BE2C (cell line): ENCODE measurements around the gene CHRNA4.

Experiments
- DNase-seq: peaks from one replicate; pipeline ENCODE4 v3.0.0-alpha.2; 2020
- H3K27me3 ChIP-seq: fragments of 250-450 bp; sonication (Bioruptor Pico); 2 replicates; pipeline ENCODE4 v1.5.1; 2020; ENCODE audit warnings: mild to moderate bottlenecking
- H3K36me3 ChIP-seq: fragments of 250-450 bp; sonication (Bioruptor Pico); 2 replicates; pipeline ENCODE4 v1.5.1; 2020; ENCODE audit warnings: mild to moderate bottlenecking
- H3K4me1 ChIP-seq: fragments of 250-450 bp; sonication (Bioruptor Pico); 2 replicates; pipeline ENCODE4 v1.5.1; 2020
- H3K4me3 ChIP-seq: 2 replicates; pipeline ENCODE4 v1.5.1; 2011; ENCODE audit warnings: low read depth, low read length
- H3K9me3 ChIP-seq: fragments of 250-450 bp; sonication (Bioruptor Pico); 2 replicates; pipeline ENCODE4 v1.5.1; 2020
- CTCF ChIP-seq: IDR thresholded peaks from 2 replicates; pipeline ENCODE4 v1.5.1; 2012; ENCODE audit warnings: mild to moderate bottlenecking, low read depth, low read length

Gene CHRNA4

GRCh38 chr20:63354636-63355350 is 6.4 kb downstream of the CHRNA4 start:
- peaks cover 3% of the 10 kb centered on the region for H3K27me3 ChIP-seq
- H3K4me1 ChIP-seq = no peaks in the 10 kb centered on the region
- DNase-seq = no peak
- no peaks in the 10 kb centered on the region for H3K9me3 ChIP-seq
- H3K36me3 ChIP-seq = no peaks in the 10 kb centered on the region
- no peak for TF ChIP-seq CTCF
- H3K4me3 ChIP-seq = no peak overlapping the region

- Histone ChIP-seq H3K9me3 (no peaks in the 10 kb centered on the region), H3K4me1 (no peaks in the 10 kb centered on the region), H3K27me3 (no peaks in the 10 kb centered on the region), H3K36me3 (no peaks in the 10 kb centered on the region), H3K4me3 (no peak overlapping the region)
- no peak for TF ChIP-seq CTCF
- no peak for DNase-seq
Measured at GRCh38 chr20:63352811-63353221, 8.3 kb downstream of the CHRNA4 start.

- no peak for TF ChIP-seq CTCF
- peak; percentile 44 for DNase-seq
Measured at GRCh38 chr20:63351811-63352591, 9.1 kb downstream of the CHRNA4 start.

GRCh38 chr20:63351326-63351700 is 9.8 kb downstream of the CHRNA4 start:
- H3K9me3 ChIP-seq = no peaks in the 10 kb centered on the region
- no peaks in the 10 kb centered on the region for H3K27me3 ChIP-seq
- H3K4me3 ChIP-seq = no peak overlapping the region
- TF ChIP-seq CTCF = no peak
- no peak for DNase-seq
- H3K36me3 ChIP-seq = no peaks in the 10 kb centered on the region
- no peaks in the 10 kb centered on the region for H3K4me1 ChIP-seq

More at GRCh38 chr20:63351811-63352591, 9.1 kb downstream of the CHRNA4 start:
- H3K4me1 ChIP-seq = no peaks in the 10 kb centered on the region
- H3K36me3 ChIP-seq = no peaks in the 10 kb centered on the region
- H3K27me3 ChIP-seq = no peaks in the 10 kb centered on the region
- H3K4me3 ChIP-seq = no peak overlapping the region
- H3K9me3 ChIP-seq = no peaks in the 10 kb centered on the region

- no peak for DNase-seq
- no peaks in the 10 kb centered on the region for H3K27me3 ChIP-seq
- H3K4me3 ChIP-seq = no peak overlapping the region
- no peaks in the 10 kb centered on the region for H3K9me3 ChIP-seq
- H3K4me1 ChIP-seq = 0 out of 2 replicates have a peak, but pooled peaks cover 2% of the 10 kb centered on the region
- no peaks in the 10 kb centered on the region for H3K36me3 ChIP-seq
- TF ChIP-seq CTCF = no peak
Measured at GRCh38 chr20:63350597-63351325, 10.4 kb downstream of the CHRNA4 start.
